Endothelial cell of umbilical vein (primary cell): ENCODE measurements around the gene SLC10A7. TPM values are rescaled to one million over a fixed set of nuclear protein-coding genes. Genes with fewer than 3 reads are reported as not detected.

ENCODE experiments used
- BruUV-seq: library from RNA; stranded (reverse); fragments of 400-500 nt; replicated peaks from 2 replicates; lab custom pipeline; 2021; lab: Mats Ljungman, UMichigan
- CTCF ChIA-PET: fragments of 300-600, 350-600 bp; sonication (Branson Sonifier 250); formaldehyde crosslinking; loops from one replicate; lab custom pipeline; 2021; ENCODE audit warnings: antibody characterized with exemption, inconsistent platforms; lab: Charles Lee
- POLR2A ChIA-PET: fragments of 300-600, 350-600 bp; sonication (Branson Sonifier 250); formaldehyde crosslinking; loops from one replicate; lab custom pipeline; 2021; ENCODE audit warnings: antibody characterized with exemption, inconsistent platforms; lab: Charles Lee
- DNase-seq: peaks from one replicate; pipeline ENCODE4 v3.0.0-alpha.2; 2011; ENCODE audit warnings: low read depth, low spot score
- FAIRE-seq: peaks from 2 replicates; lab custom pipeline; 2011; peaks lifted over from hg19 to GRCh38; lab: Jason Lieb, UNC
- H2AFZ ChIP-seq: 2 replicates; pipeline ENCODE4 v1.6.0; 2012; ENCODE audit warnings: low read depth, low read length, control low read depth, inconsistent platforms
- H3K27ac ChIP-seq: 2 replicates; pipeline ENCODE4 v1.5.1; 2011; ENCODE audit warnings: low read depth, mild to moderate bottlenecking, control low read depth, low read length, moderate library complexity; ENCODE audit not compliant: insufficient read depth
- H3K27me3 ChIP-seq, 2 experiments: 2 replicates each; pipeline versions ENCODE4 v1.6.0 to v1.6.1; 2011; ENCODE audit warnings: low read length in 2 of 2, mixed read lengths in 1 of 2; ENCODE audit not compliant: control insufficient read depth in 2 of 2, insufficient read depth in 2 of 2
- H3K36me3 ChIP-seq, 2 experiments: 2 replicates in 1 of 2; 3 replicates in 1 of 2; pipeline ENCODE4 v1.5.1; 2011; ENCODE audit warnings: low read length in 2 of 2, mild to moderate bottlenecking in 1 of 2, moderate library complexity in 1 of 2; ENCODE audit not compliant: control insufficient read depth in 2 of 2, insufficient read depth in 2 of 2; ENCODE audit errors: extremely low read depth in 1 of 2
- H3K4me1 ChIP-seq: 3 replicates; pipeline ENCODE4 v1.5.1; 2011; ENCODE audit warnings: mild to moderate bottlenecking, low read length; ENCODE audit not compliant: control insufficient read depth, insufficient read depth; ENCODE audit errors: extremely low read depth
- H3K4me2 ChIP-seq: 2 replicates; pipeline ENCODE4 v1.6.1; 2011; ENCODE audit warnings: low read length, control low read depth, mixed read lengths; ENCODE audit not compliant: insufficient read depth
- H3K4me3 ChIP-seq, 3 experiments: fragments of 200-600 bp in 1 of 3; sonication (generic), shearing (Covaris generic) in 1 of 3; replicated peaks in 1 of 3; 2 replicates each; pipeline ENCODE4 v1.5.1; 2011 to 2016; ENCODE audit warnings: control low read depth in 3 of 3, low read length in 3 of 3, mild to moderate bottlenecking in 2 of 3, inconsistent platforms in 1 of 3, low read depth in 1 of 3, moderate library complexity in 1 of 3; ENCODE audit not compliant: insufficient read depth in 1 of 3
- H3K79me2 ChIP-seq: 2 replicates; pipeline ENCODE4 v1.6.0; 2012; ENCODE audit warnings: low read length, inconsistent platforms; ENCODE audit not compliant: control insufficient read depth, insufficient read depth
- H3K9ac ChIP-seq: replicated peaks from 2 replicates; pipeline ENCODE3; 2011; ENCODE audit warnings: low read length, control low read depth; ENCODE audit not compliant: insufficient read depth; ENCODE audit errors: extremely low read depth
- H3K9me1 ChIP-seq: replicated peaks from 3 replicates; pipeline ENCODE4 v1.6.0; 2011; ENCODE audit warnings: mild to moderate bottlenecking, low read length; ENCODE audit not compliant: control insufficient read depth, insufficient read depth; ENCODE audit errors: extremely low read depth
- H3K9me3 ChIP-seq: replicated peaks from 2 replicates; pipeline ENCODE4 v1.5.1; 2012; ENCODE audit warnings: low read length, inconsistent platforms; ENCODE audit not compliant: control insufficient read depth, insufficient read depth
- H4K20me1 ChIP-seq: replicated peaks from 2 replicates; pipeline ENCODE3; 2011; ENCODE audit warnings: mild to moderate bottlenecking, low read length; ENCODE audit not compliant: control insufficient read depth, insufficient read depth; ENCODE audit errors: extremely low read depth
- EZH2 ChIP-seq: IDR thresholded peaks from 2 replicates; pipeline ENCODE4 v1.6.1; 2012; ENCODE audit warnings: borderline replicate concordance, low read depth, mild to moderate bottlenecking, moderate library complexity, low read length, inconsistent platforms; ENCODE audit not compliant: severe bottlenecking
- FOS ChIP-seq: IDR thresholded peaks from 2 replicates; pipeline ENCODE4 v1.6.1; 2011; ENCODE audit warnings: mild to moderate bottlenecking, low read length, moderate library complexity, borderline replicate concordance; ENCODE audit not compliant: insufficient read depth
- JUN ChIP-seq: IDR thresholded peaks from 2 replicates; pipeline ENCODE4 v1.6.1; 2011; ENCODE audit warnings: borderline replicate concordance, low read depth; ENCODE audit not compliant: insufficient read length, insufficient read depth
- MYC ChIP-seq: IDR thresholded peaks from one replicate; pipeline ENCODE4 v1.6.1; 2011; ENCODE audit warnings: mild to moderate bottlenecking, low read depth, low read length
- POLR2A ChIP-seq: IDR thresholded peaks from 2 replicates; pipeline ENCODE4 v1.6.1; 2012; ENCODE audit warnings: low read depth, mild to moderate bottlenecking, control low read depth, low read length
- POLR2AphosphoS5 ChIP-seq: IDR thresholded peaks from 2 replicates; pipeline ENCODE4 v1.6.1; 2012; ENCODE audit warnings: low read depth, mild to moderate bottlenecking, control low read depth, low read length, moderate library complexity; ENCODE audit not compliant: insufficient read depth
- dilution Hi-C: fragments of 300-500 bp; cut with MboI; formaldehyde crosslinking; loops from one replicate; pipeline ENCODE4 v1.15.0; 2019; ENCODE audit warnings: low sequenced_read_pairs; ENCODE audit not compliant: extremely low pct_ligation_motif_present
- intact Hi-C: fragments of 100-400 bp; cut with micrococcal nuclease; formaldehyde crosslinking; loops from one replicate; pipeline ENCODE4 v1.10.0; 2022
- polyA plus RNA-seq, 4 experiments: library from polyadenylated mRNA; depleted of rRNA in 3 of 4; stranded (reverse) in 3 of 4; unstranded in 1 of 4; fragments of >200 nt; gene quantifications; 2 replicates each; pipeline versions ENCODE4 v1.2.1 to v1.2.3, GENCODE V29; 2011 to 2012; ENCODE audit warnings: missing spikeins in 1 of 4
- total RNA-seq: library from RNA; stranded (reverse); gene quantifications from 2 replicates; pipeline ENCODE4 v1.2.3, GENCODE V29; 2021
- TF ChIP-seq, protein P1 (sequence below): IDR thresholded peaks from 2 replicates; pipeline ENCODE4 v1.6.1; 2011; ENCODE audit not compliant: insufficient read depth, insufficient read length
- TF ChIP-seq, protein P2 (sequence below), 2 donors: IDR thresholded peaks; 1 replicate in 1 of 2; 2 replicates in 1 of 2; pipeline ENCODE4 v1.5.1; 2011; ENCODE audit warnings: low read length in 2 of 2, mild to moderate bottlenecking in 2 of 2, moderate library complexity in 2 of 2, control low read depth in 1 of 2, inconsistent platforms in 1 of 2, low read depth in 1 of 2; ENCODE audit not compliant: insufficient read depth in 1 of 2; ENCODE audit errors: extremely low read depth in 1 of 2

The SLC10A7 gene
- total and polyA plus RNA-seq, 2 donors (not counting 3 experiments of a cell fraction or from before 2014, with no cell fraction given), result 13.6 to 20.4 TPM

DNA sequence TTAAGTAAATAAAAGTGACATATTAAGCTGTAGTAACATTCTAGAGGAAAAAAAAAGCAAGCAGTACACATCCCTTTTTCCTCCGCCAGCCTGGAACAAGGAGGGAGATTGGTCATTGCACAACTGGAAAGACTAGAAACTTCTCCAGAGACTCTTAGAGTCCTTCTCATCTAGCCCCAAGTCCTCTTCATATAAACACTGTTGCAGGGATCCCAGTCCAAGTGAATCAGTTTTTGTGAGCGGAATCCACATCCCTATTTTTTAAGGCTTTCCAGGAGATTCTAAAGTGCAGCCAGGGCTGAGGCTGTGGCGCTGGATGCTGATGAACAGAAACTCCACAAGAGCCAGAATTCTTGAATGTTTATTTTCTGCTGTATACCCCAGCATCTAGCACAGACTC is 283.6 kb downstream of the SLC10A7 start:
- Histone ChIP-seq H3K27me3 (no peaks in the 10 kb centered on the region), H3K36me3 (no peaks in the 10 kb centered on the region), H4K20me1 (no peaks in the 10 kb centered on the region), H3K27ac (no peak overlapping the region), H3K9ac (no peak overlapping the region), H3K4me1 (peaks cover 19% of the 10 kb centered on the region), H3K9me1 (no peaks in the 10 kb centered on the region), H3K4me3 (no peak overlapping the region), H2AFZ (no peak overlapping the region), H3K79me2 (no peaks in the 10 kb centered on the region), H3K9me3 (no peaks in the 10 kb centered on the region), H3K4me2 (no peak overlapping the region)
- CTCF ChIA-PET, result interaction anchor here (1.2 kb wide), 1 partner anchor 101 kb away, joined by 3 read pairs; no protein-coding TSS in a partner anchor
- dilution Hi-C loops (no loop called here), intact Hi-C loops (no loop called here)
- POLR2A ChIA-PET, result no interaction called here
- FAIRE-seq (no peak), DNase-seq (no peak)
- BruUV-seq, result no TSS peak
- no peak for TF ChIP-seq POLR2AphosphoS5
- TF ChIP-seq, protein P1, sequence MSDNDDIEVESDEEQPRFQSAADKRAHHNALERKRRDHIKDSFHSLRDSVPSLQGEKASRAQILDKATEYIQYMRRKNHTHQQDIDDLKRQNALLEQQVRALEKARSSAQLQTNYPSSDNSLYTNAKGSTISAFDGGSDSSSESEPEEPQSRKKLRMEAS, result no peak
- no peak for TF ChIP-seq POLR2A
- no peak for TF ChIP-seq FOS
- no peak for TF ChIP-seq MYC

DNA sequence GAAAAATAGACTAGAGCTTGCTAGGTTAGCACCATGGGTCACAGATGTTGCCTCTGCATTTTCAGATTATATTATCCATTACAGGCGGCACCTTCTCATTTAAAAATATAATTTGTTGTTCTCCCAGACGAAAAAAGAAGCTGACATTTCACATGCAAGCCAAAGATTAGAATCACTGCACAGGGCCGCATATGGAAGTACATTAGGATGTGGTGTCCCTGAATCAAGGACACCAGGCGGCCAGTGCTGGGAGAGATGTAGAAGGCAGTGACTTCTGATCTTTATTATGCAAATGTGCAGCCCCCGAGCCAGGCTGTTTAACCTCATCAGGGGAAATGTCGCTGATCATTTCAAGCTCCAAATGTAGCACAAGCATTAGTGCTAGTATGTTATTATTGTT is 284.6 kb downstream of the SLC10A7 start:
- Histone ChIP-seq H3K79me2 (no peaks in the 10 kb centered on the region), H4K20me1 (no peaks in the 10 kb centered on the region), H3K27me3 (no peaks in the 10 kb centered on the region), H3K4me1 (peaks cover 12% of the 10 kb centered on the region), H3K4me2 (no peak overlapping the region), H3K9me3 (no peaks in the 10 kb centered on the region), H3K36me3 (no peaks in the 10 kb centered on the region), H2AFZ (no peak overlapping the region), H3K9me1 (no peaks in the 10 kb centered on the region), H3K27ac (no peak overlapping the region), H3K9ac (no peak overlapping the region), H3K4me3 (no peak overlapping the region)
- TF ChIP-seq POLR2A, result no peak
- TF ChIP-seq, protein P2, sequence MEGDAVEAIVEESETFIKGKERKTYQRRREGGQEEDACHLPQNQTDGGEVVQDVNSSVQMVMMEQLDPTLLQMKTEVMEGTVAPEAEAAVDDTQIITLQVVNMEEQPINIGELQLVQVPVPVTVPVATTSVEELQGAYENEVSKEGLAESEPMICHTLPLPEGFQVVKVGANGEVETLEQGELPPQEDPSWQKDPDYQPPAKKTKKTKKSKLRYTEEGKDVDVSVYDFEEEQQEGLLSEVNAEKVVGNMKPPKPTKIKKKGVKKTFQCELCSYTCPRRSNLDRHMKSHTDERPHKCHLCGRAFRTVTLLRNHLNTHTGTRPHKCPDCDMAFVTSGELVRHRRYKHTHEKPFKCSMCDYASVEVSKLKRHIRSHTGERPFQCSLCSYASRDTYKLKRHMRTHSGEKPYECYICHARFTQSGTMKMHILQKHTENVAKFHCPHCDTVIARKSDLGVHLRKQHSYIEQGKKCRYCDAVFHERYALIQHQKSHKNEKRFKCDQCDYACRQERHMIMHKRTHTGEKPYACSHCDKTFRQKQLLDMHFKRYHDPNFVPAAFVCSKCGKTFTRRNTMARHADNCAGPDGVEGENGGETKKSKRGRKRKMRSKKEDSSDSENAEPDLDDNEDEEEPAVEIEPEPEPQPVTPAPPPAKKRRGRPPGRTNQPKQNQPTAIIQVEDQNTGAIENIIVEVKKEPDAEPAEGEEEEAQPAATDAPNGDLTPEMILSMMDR (IDR thresholded peaks at IDR 0.05; ENCODE audit: extremely low read depth in 1 of 2, insufficient read depth in 1 of 2, low read depth in 1 of 2, low read length in 2 of 2), result no peak
- no peak for TF ChIP-seq JUN
- TF ChIP-seq, protein P1, result no peak
- TF ChIP-seq EZH2, result no peak
- TF ChIP-seq POLR2AphosphoS5, result no peak
- TF ChIP-seq MYC, result no peak
- DNase-seq, result no peak
- dilution Hi-C loops, result no loop called here
- intact Hi-C loops, result no loop called here
- ChIA-PET CTCF (no interaction called here), POLR2A (no interaction called here)
- BruUV-seq, result no TSS peak
- FAIRE-seq, result no peak
